Measurements from ENCODE around the gene CCDC186. TPM values are rescaled to one million over a fixed set of nuclear protein-coding genes. Genes with fewer than 3 reads are reported as not detected.

CCDC186 gene
- total RNA-seq, 1 experiment from 2014 or later: 12.8 TPM

GRCh38 chr10:114189700-114190099 is 15.7 kb upstream of the CCDC186 start:
- Mint-ChIP-seq H3K9me3 (ENCODE audit: low read depth, unreplicated experiment) (no peaks in the 10 kb centered on the region), H3K4me1 (ENCODE audit: low read depth, unreplicated experiment) (no peaks in the 10 kb centered on the region), H3K27me3 (ENCODE audit: unreplicated experiment) (no peaks in the 10 kb centered on the region), H3K36me3 (ENCODE audit: insufficient read depth, unreplicated experiment) (no peaks in the 10 kb centered on the region), H3K27ac (ENCODE audit: unreplicated experiment) (no peak overlapping the region), H3K4me3 (ENCODE audit: low read depth, unreplicated experiment) (no peak overlapping the region)
- intact Hi-C loops (cut with micrococcal nuclease; ENCODE audit: unreplicated experiment): no loop called here
- no peak for DNase-seq
- TF ChIP-seq, protein P1, sequence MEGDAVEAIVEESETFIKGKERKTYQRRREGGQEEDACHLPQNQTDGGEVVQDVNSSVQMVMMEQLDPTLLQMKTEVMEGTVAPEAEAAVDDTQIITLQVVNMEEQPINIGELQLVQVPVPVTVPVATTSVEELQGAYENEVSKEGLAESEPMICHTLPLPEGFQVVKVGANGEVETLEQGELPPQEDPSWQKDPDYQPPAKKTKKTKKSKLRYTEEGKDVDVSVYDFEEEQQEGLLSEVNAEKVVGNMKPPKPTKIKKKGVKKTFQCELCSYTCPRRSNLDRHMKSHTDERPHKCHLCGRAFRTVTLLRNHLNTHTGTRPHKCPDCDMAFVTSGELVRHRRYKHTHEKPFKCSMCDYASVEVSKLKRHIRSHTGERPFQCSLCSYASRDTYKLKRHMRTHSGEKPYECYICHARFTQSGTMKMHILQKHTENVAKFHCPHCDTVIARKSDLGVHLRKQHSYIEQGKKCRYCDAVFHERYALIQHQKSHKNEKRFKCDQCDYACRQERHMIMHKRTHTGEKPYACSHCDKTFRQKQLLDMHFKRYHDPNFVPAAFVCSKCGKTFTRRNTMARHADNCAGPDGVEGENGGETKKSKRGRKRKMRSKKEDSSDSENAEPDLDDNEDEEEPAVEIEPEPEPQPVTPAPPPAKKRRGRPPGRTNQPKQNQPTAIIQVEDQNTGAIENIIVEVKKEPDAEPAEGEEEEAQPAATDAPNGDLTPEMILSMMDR (IDR thresholded peaks at IDR 0.05; ENCODE audit: unreplicated experiment): no peak
- BruUV-seq (replicated peaks): no TSS peak
- CTCF ChIA-PET: no interaction called here

DNA sequence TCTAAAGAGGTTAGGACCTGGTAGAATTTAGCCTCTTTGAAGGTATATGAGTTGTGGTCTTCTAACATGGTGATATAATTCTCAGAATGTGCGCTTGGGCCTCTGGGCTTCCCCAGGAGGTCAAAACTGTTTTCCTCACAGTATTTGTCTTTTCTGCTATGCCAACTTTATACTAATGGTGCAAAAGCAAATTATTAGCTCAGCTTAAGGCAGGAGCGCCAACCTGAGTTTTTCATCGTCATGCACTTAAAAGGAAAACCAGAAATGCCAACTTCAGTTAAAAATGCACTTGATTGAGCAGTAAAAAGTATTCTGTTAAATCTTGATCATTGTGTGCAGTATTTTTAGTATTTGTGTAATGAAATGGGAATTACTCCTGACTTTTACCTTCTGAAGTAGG is 14.9 kb upstream of the CCDC186 start:
- Mint-ChIP-seq H3K27ac (ENCODE audit: unreplicated experiment) (no peak overlapping the region), H3K4me3 (ENCODE audit: low read depth, unreplicated experiment) (no peak overlapping the region), H3K36me3 (ENCODE audit: insufficient read depth, unreplicated experiment) (no peaks in the 10 kb centered on the region), H3K27me3 (ENCODE audit: unreplicated experiment) (no peaks in the 10 kb centered on the region), H3K9me3 (ENCODE audit: low read depth, unreplicated experiment) (no peaks in the 10 kb centered on the region), H3K4me1 (ENCODE audit: low read depth, unreplicated experiment) (no peaks in the 10 kb centered on the region)
- no TSS peak for BruUV-seq (replicated peaks)
- CTCF ChIA-PET: interaction anchor here (0.5 to 1.7 kb wide), 2 partner anchors 48 to 50 kb away, joined by 3 to 5 read pairs; partner anchors contain the start of gene VWA2
- intact Hi-C loops (cut with micrococcal nuclease; ENCODE audit: unreplicated experiment): no loop called here
- no peak for DNase-seq
- TF ChIP-seq, protein P1 (IDR thresholded peaks at IDR 0.05; ENCODE audit: unreplicated experiment): no peak

DNA sequence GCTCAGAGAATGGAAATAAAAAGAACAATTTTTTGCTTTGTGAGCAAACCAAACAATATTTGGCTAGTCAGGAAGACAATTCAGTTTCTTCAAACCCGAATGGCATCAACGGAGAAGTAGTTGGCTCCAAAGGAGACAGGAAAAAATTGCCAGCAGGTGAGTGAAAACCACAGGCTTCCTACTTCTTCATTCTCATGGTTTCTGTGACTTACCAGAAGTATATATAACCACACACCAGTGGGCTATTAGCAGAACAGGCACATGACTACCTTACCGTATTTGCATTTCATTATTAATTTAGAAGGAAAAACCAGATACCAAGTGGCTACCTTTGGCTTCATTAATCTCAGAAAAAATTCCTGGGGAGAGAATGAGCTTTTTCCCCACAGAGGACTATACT is 14.0 kb upstream of the CCDC186 start:
- Mint-ChIP-seq H3K4me1 (ENCODE audit: low read depth, unreplicated experiment) (no peaks in the 10 kb centered on the region), H3K27ac (ENCODE audit: unreplicated experiment) (no peak overlapping the region), H3K4me3 (ENCODE audit: low read depth, unreplicated experiment) (no peak overlapping the region), H3K27me3 (ENCODE audit: unreplicated experiment) (no peaks in the 10 kb centered on the region), H3K36me3 (ENCODE audit: insufficient read depth, unreplicated experiment) (no peaks in the 10 kb centered on the region), H3K9me3 (ENCODE audit: low read depth, unreplicated experiment) (no peaks in the 10 kb centered on the region)
- CTCF ChIA-PET: interaction anchor here (1.7 kb wide), 1 partner anchor 51 kb away, joined by 5 read pairs; the partner anchor contains the start of gene VWA2
- no peak for DNase-seq
- TF ChIP-seq, protein P1 (IDR thresholded peaks at IDR 0.05; ENCODE audit: unreplicated experiment): no peak
- BruUV-seq (replicated peaks): no TSS peak
- intact Hi-C loops (cut with micrococcal nuclease; ENCODE audit: unreplicated experiment): no loop called here

DNA sequence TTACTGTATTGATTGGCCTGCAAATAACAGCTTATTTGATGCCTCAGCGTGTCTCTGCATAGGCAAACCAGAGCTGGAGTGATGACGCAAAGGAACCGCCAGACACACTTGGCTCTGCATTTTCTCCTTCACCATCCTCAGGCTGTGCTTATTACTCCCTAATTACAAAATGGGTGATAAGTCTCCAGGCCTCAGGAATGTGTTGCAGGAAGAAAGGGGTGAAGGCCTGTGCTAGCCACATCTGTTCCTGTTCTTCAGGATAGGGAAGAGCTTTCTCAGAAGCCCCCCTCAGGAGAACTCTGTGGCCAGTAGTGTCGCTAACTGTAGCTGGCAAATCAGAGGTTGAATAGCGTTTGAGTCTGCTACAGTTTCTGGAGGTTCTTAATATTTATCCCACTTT is 10.3 kb upstream of the CCDC186 start:
- Mint-ChIP-seq H3K4me1 (ENCODE audit: low read depth, unreplicated experiment) (no peaks in the 10 kb centered on the region), H3K4me3 (ENCODE audit: low read depth, unreplicated experiment) (no peak overlapping the region), H3K36me3 (ENCODE audit: insufficient read depth, unreplicated experiment) (no peaks in the 10 kb centered on the region), H3K27me3 (ENCODE audit: unreplicated experiment) (no peaks in the 10 kb centered on the region), H3K9me3 (ENCODE audit: low read depth, unreplicated experiment) (no peaks in the 10 kb centered on the region), H3K27ac (ENCODE audit: unreplicated experiment) (no peak overlapping the region)
- TF ChIP-seq, protein P1 (IDR thresholded peaks at IDR 0.05; ENCODE audit: unreplicated experiment): no peak
- CTCF ChIA-PET: interaction anchor here (0.7 kb wide), 1 partner anchor 14 kb away, joined by 3 read pairs; no protein-coding TSS in a partner anchor
- BruUV-seq (replicated peaks): no TSS peak
- no peak for DNase-seq
- intact Hi-C loops (cut with micrococcal nuclease; ENCODE audit: unreplicated experiment): no loop called here

Measured in Calu3 (cell line).